Activated CD4-positive, alpha-beta T cell treated with anti-CD3 and anti-CD28 coated beads for 4 hours (primary cell): ENCODE results near the gene CLSTN2.

Source experiments
- DNase-seq, 2 donors: peaks; one replicate each; pipeline ENCODE4 v3.0.0-alpha.2; 2020

Gene CLSTN2

DNA sequence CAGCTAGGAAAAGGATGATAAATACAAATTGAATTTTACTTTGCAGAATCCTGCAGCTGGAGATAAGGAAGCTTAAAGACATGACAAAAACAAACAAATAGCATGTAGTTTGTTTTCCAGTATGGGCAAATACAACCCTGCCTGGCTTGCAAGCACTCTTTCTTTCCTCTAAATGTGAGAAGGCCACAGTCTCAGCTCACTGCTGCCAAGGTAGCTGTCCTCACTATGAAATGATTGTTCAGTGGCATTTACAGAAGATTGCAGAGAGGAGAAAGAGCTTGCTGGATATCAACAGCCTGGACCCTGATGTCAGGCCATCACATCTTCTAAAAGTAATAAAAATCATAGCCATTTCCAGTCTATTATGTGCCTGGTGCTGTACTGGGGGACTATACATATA is 262.0 kb downstream of the CLSTN2 start:
- DNase-seq = no peak

DNA sequence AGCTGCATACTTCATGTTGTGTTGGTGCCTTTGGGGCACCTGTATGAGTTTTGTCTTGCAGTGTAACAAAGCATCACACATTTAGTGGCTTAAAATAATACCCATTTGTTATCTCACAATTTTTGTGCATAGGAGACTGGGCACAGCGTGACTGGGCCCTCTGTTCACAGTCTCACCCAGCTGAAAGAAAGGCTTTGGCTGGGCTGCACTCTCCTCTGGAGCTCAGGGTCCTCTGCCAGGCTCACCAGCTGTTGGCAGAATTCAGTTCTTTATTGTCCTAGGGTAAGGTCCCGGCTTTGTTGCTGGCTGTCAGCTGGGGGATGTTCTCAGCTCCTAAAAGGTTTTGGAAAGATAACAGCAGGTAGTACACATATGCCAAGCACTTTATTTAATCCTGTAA is 263.3 kb downstream of the CLSTN2 start:
- DNase-seq = no peak

GRCh38 chr3:140199008-140199407 is 264.0 kb downstream of the CLSTN2 start:
- no peak for DNase-seq

- DNase-seq = no peak
These were observed 264.8 kb downstream of the CLSTN2 start for GRCh38 chr3:140199743-140200142.

DNA sequence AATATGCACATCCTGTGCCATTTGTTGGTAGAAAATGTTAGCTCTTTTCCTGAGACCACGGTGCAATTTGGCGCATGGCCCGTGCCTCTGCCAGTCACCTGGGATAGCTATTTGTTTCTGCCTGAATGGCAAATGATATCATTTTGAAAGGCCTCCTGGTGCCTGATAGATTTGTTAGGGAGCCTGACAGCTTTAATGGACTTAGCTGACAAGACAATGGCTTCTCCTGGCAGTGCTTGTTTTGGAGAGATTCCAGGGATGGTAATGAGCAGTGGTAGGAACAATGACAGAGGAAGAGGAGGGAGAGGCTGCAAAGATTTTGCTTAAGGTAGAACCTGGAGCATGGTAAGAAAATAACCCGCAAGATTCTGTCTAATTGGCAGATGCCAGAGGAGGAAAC is 268.5 kb downstream of the CLSTN2 start:
- DNase-seq = no peak

- no peak for DNase-seq
These were observed 269.4 kb downstream of the CLSTN2 start for GRCh38 chr3:140204271-140204984.

DNA sequence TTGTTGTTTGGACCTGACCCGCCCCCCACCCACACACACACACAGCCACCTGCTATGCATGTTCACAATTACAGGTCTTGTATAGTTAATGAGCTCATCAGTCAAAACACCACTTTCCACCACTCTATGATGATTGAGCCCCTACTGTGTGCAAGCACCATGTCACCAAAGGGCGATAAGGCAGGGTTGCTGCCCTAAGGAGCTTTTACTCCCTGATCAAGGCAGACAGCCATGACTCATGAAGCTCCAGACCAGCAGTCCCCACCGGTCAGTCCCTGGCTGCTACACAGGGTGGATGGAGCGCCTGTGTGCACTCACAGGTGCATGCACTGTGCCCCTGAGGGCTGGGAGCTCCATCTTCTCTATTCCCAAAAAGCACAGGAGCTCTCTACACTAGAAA is 270.6 kb downstream of the CLSTN2 start:
- no peak for DNase-seq

DNA sequence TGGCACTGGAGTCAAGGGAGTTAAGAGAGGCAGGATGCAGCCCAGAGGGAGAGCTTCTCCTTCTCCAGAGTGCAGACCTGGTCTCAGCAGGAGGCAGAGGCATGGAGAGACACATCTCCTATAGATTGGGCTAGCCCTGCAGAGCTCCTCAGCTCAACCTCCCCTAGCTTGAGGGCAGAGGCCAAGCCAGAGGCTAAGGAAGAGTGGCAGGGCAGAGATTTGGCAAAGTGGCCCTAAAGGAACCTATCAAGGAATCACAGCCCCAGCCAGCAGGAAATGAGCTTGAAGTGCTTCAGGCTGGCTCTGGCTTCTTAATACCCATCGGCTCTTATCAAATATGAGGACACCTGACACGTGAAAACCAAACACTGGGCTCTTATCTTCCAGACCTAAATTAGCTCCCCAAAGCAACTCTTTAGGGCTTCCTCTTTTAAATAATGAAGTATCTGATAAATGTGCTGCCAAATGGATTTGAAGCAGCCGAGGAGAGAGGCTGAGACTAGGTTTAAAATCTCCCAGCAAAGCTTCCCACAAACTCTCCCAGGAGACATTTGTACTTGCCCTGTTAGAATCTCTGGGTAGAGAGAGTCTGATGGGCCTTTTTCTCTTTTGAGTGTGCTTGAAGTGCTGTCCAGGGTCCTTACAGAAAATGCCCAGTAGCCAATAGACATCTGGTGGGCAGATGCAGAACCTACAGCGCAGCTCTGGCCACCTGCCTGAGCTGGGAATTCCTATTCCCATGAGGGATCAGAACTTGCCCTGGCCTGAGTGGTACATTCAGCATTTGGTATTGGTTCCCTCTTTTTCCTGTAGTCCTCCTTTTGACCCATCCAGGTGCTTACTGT is 271.4 kb downstream of the CLSTN2 start:
- no peak for DNase-seq

DNA sequence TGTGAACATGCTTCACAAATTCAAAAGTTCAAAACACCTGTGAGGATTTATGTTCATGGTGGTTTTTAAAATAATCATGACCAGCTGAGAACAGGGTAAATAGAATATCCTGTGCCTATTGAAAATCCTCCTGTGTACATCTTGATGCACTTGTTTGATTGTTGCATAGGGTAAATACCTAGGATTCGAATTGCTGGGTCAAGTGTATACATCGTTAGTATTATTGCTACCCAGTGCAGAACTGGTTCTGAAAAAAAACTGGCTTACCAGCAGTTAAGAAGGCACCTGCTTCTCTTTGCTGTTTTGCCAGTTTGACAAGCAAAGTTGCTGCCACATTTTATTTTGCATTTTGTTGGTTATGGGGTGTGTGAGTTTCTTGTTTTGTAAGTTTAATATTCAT is 272.6 kb downstream of the CLSTN2 start:
- DNase-seq = no peak

- DNase-seq = no peak
These were observed 281.3 kb downstream of the CLSTN2 start for GRCh38 chr3:140216249-140216648.

- no peak for DNase-seq
These were observed 284.3 kb downstream of the CLSTN2 start for GRCh38 chr3:140219291-140219690.

GRCh38 chr3:140219923-140220452 is 285.0 kb downstream of the CLSTN2 start:
- DNase-seq = no peak

DNA sequence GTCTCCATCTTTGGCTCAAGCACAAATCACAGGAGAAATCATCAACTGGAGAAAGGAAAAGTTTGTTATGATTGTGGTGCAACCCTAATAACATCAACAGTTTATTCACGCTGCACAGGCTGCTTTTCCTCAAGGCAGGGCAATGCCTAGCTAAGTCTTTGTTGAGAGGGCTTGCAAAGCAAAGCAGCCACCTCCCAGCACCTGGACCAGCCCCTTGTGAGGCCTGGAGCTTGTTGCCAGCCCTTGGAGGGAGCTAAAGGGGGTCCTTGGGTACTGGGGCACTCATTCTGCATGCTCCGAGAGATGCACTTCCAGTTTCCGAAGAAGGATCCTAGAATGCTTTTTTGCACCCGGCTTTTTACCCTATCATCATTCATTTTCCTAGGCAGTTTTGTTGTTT is 288.2 kb downstream of the CLSTN2 start:
- DNase-seq = no peak

- DNase-seq = no peak
These were observed 288.6 kb downstream of the CLSTN2 start for GRCh38 chr3:140223631-140224030.

DNA sequence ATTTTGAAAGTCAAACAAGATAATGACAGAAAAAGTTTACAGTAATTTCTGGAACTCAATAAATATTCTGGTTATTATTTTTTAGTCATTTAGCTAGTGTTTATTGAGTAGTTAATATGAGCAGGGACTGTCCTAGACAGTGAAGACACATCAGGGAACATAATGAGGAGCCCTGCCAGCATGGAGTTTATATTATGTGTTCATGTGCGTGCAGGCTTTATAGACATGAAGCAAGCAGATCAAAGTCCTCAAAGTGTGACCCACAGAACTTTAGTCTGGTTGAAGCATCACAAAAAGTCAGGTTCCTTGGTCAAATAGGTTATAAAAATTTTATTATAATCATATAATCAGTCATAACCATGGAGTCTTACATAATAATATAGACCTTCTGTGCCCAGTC is 289.3 kb downstream of the CLSTN2 start:
- no peak for DNase-seq

GRCh38 chr3:140225996-140226395 is 291.0 kb downstream of the CLSTN2 start:
- DNase-seq = no peak

GRCh38 chr3:140233702-140234101 is 298.7 kb downstream of the CLSTN2 start:
- DNase-seq = no peak

- no peak for DNase-seq
These were observed 299.3 kb downstream of the CLSTN2 start for GRCh38 chr3:140234256-140234655.

DNA sequence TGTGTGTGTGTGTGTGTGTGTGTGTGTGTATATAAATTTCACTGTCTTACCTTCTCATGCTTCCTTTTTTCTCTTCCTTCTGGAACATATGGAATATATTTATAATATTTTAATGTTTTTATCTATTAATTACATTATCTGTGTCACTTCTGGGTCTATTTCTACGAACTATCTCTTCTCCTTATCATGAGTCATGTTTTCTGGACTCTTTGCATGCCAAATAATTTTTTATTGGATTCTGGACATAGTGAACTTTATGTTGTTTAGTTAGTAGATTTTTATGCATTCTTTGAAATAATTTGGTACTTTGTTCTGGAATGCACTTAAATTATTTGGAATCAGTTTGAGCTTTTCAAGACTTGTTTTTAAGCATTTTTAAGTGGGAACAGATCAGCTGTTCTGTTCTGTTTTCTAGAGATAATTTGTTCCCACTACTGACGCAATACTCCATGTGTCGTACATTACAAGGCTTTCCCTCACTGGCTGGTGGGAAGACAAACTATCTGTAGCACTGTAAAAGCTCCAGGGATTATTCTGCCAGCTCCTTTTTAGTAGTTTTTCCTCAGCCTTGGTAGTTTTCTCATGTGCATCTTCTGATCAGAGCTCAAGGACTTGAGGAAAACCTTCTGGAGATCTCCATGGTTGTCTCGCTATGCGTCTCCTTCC is 302.0 kb downstream of the CLSTN2 start:
- DNase-seq = no peak

- no peak for DNase-seq
These were observed 303.8 kb downstream of the CLSTN2 start for GRCh38 chr3:140238646-140239314.

GRCh38 chr3:140242818-140243276 is 307.9 kb downstream of the CLSTN2 start:
- no peak for DNase-seq

GRCh38 chr3:140243575-140243974 is 308.6 kb downstream of the CLSTN2 start:
- DNase-seq = no peak

DNA sequence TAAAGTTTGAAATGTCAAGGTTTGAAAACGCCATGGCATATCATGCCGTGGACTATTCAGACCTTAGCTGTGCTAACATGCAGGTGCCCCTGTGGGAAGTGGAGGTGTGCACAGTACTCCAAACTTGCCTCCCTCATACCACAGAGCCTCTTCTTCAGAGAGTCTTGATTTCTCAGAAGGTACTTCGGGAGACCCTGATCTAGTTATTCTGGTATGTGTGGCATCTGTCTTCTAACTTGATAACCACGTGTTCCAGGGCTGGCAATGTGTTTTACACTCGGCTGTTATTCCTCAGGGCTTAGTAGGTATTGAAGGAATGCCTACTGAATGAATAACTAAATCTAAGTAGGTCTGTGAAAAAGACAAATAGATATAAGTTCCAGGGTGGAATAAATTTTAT is 309.9 kb downstream of the CLSTN2 start:
- no peak for DNase-seq
